Endothelial cell of umbilical vein (primary cell): Measurements from ENCODE around the gene ARHGEF37. TPM values are rescaled to one million over a fixed set of nuclear protein-coding genes. Genes with fewer than 3 reads are reported as not detected.

Source experiments
- BruUV-seq: library from RNA; stranded (reverse); fragments of 400-500 nt; replicated peaks from 2 replicates; lab custom pipeline; 2021; lab: Mats Ljungman, UMichigan
- CTCF ChIA-PET: fragments of 300-600, 350-600 bp; sonication (Branson Sonifier 250); formaldehyde crosslinking; loops from one replicate; lab custom pipeline; 2021; ENCODE audit warnings: antibody characterized with exemption, inconsistent platforms; lab: Charles Lee
- POLR2A ChIA-PET: fragments of 300-600, 350-600 bp; sonication (Branson Sonifier 250); formaldehyde crosslinking; loops from one replicate; lab custom pipeline; 2021; ENCODE audit warnings: antibody characterized with exemption, inconsistent platforms; lab: Charles Lee
- DNase-seq: peaks from one replicate; pipeline ENCODE4 v3.0.0-alpha.2; 2011; ENCODE audit warnings: low read depth, low spot score
- FAIRE-seq: peaks from 2 replicates; lab custom pipeline; 2011; peaks lifted over from hg19 to GRCh38; lab: Jason Lieb, UNC
- H2AFZ ChIP-seq: 2 replicates; pipeline ENCODE4 v1.6.0; 2012; ENCODE audit warnings: low read depth, low read length, control low read depth, inconsistent platforms
- H3K27ac ChIP-seq: 2 replicates; pipeline ENCODE4 v1.5.1; 2011; ENCODE audit warnings: low read depth, mild to moderate bottlenecking, control low read depth, low read length, moderate library complexity; ENCODE audit not compliant: insufficient read depth
- H3K27me3 ChIP-seq, 2 experiments: 2 replicates each; pipeline versions ENCODE4 v1.6.0 to v1.6.1; 2011; ENCODE audit warnings: low read length in 2 of 2, mixed read lengths in 1 of 2; ENCODE audit not compliant: control insufficient read depth in 2 of 2, insufficient read depth in 2 of 2
- H3K36me3 ChIP-seq, 2 experiments: 2 replicates in 1 of 2; 3 replicates in 1 of 2; pipeline ENCODE4 v1.5.1; 2011; ENCODE audit warnings: low read length in 2 of 2, mild to moderate bottlenecking in 1 of 2, moderate library complexity in 1 of 2; ENCODE audit not compliant: control insufficient read depth in 2 of 2, insufficient read depth in 2 of 2; ENCODE audit errors: extremely low read depth in 1 of 2
- H3K4me1 ChIP-seq: 3 replicates; pipeline ENCODE4 v1.5.1; 2011; ENCODE audit warnings: mild to moderate bottlenecking, low read length; ENCODE audit not compliant: control insufficient read depth, insufficient read depth; ENCODE audit errors: extremely low read depth
- H3K4me2 ChIP-seq: 2 replicates; pipeline ENCODE4 v1.6.1; 2011; ENCODE audit warnings: low read length, control low read depth, mixed read lengths; ENCODE audit not compliant: insufficient read depth
- H3K4me3 ChIP-seq, 3 experiments: fragments of 200-600 bp in 1 of 3; sonication (generic), shearing (Covaris generic) in 1 of 3; replicated peaks in 1 of 3; 2 replicates each; pipeline ENCODE4 v1.5.1; 2011 to 2016; ENCODE audit warnings: control low read depth in 3 of 3, low read length in 3 of 3, mild to moderate bottlenecking in 2 of 3, inconsistent platforms in 1 of 3, low read depth in 1 of 3, moderate library complexity in 1 of 3; ENCODE audit not compliant: insufficient read depth in 1 of 3
- H3K79me2 ChIP-seq: 2 replicates; pipeline ENCODE4 v1.6.0; 2012; ENCODE audit warnings: low read length, inconsistent platforms; ENCODE audit not compliant: control insufficient read depth, insufficient read depth
- H3K9ac ChIP-seq: replicated peaks from 2 replicates; pipeline ENCODE3; 2011; ENCODE audit warnings: low read length, control low read depth; ENCODE audit not compliant: insufficient read depth; ENCODE audit errors: extremely low read depth
- H3K9me1 ChIP-seq: replicated peaks from 3 replicates; pipeline ENCODE4 v1.6.0; 2011; ENCODE audit warnings: mild to moderate bottlenecking, low read length; ENCODE audit not compliant: control insufficient read depth, insufficient read depth; ENCODE audit errors: extremely low read depth
- H3K9me3 ChIP-seq: replicated peaks from 2 replicates; pipeline ENCODE4 v1.5.1; 2012; ENCODE audit warnings: low read length, inconsistent platforms; ENCODE audit not compliant: control insufficient read depth, insufficient read depth
- H4K20me1 ChIP-seq: replicated peaks from 2 replicates; pipeline ENCODE3; 2011; ENCODE audit warnings: mild to moderate bottlenecking, low read length; ENCODE audit not compliant: control insufficient read depth, insufficient read depth; ENCODE audit errors: extremely low read depth
- CTCF ChIP-seq, 2 donors: IDR thresholded peaks; 1 replicate in 1 of 2; 2 replicates in 1 of 2; pipeline ENCODE4 v1.5.1; 2011; ENCODE audit warnings: low read length in 2 of 2, mild to moderate bottlenecking in 2 of 2, moderate library complexity in 2 of 2, control low read depth in 1 of 2, inconsistent platforms in 1 of 2, low read depth in 1 of 2; ENCODE audit not compliant: insufficient read depth in 1 of 2; ENCODE audit errors: extremely low read depth in 1 of 2
- EZH2 ChIP-seq: IDR thresholded peaks from 2 replicates; pipeline ENCODE4 v1.6.1; 2012; ENCODE audit warnings: borderline replicate concordance, low read depth, mild to moderate bottlenecking, moderate library complexity, low read length, inconsistent platforms; ENCODE audit not compliant: severe bottlenecking
- FOS ChIP-seq: IDR thresholded peaks from 2 replicates; pipeline ENCODE4 v1.6.1; 2011; ENCODE audit warnings: mild to moderate bottlenecking, low read length, moderate library complexity, borderline replicate concordance; ENCODE audit not compliant: insufficient read depth
- GATA2 ChIP-seq: IDR thresholded peaks from 2 replicates; pipeline ENCODE4 v1.7.0; 2011; ENCODE audit warnings: low read depth, mild to moderate bottlenecking, moderate library complexity, mixed read lengths, low read length; ENCODE audit not compliant: insufficient read length, insufficient read depth
- JUN ChIP-seq: IDR thresholded peaks from 2 replicates; pipeline ENCODE4 v1.6.1; 2011; ENCODE audit warnings: borderline replicate concordance, low read depth; ENCODE audit not compliant: insufficient read length, insufficient read depth
- MAX ChIP-seq: IDR thresholded peaks from 2 replicates; pipeline ENCODE4 v1.6.1; 2011; ENCODE audit not compliant: insufficient read depth, insufficient read length
- MYC ChIP-seq: IDR thresholded peaks from one replicate; pipeline ENCODE4 v1.6.1; 2011; ENCODE audit warnings: mild to moderate bottlenecking, low read depth, low read length
- POLR2A ChIP-seq: IDR thresholded peaks from 2 replicates; pipeline ENCODE4 v1.6.1; 2012; ENCODE audit warnings: low read depth, mild to moderate bottlenecking, control low read depth, low read length
- POLR2AphosphoS5 ChIP-seq: IDR thresholded peaks from 2 replicates; pipeline ENCODE4 v1.6.1; 2012; ENCODE audit warnings: low read depth, mild to moderate bottlenecking, control low read depth, low read length, moderate library complexity; ENCODE audit not compliant: insufficient read depth
- dilution Hi-C: fragments of 300-500 bp; cut with MboI; formaldehyde crosslinking; loops from one replicate; pipeline ENCODE4 v1.15.0; 2019; ENCODE audit warnings: low sequenced_read_pairs; ENCODE audit not compliant: extremely low pct_ligation_motif_present
- intact Hi-C: fragments of 100-400 bp; cut with micrococcal nuclease; formaldehyde crosslinking; loops from one replicate; pipeline ENCODE4 v1.10.0; 2022
- polyA plus RNA-seq, 4 experiments: library from polyadenylated mRNA; depleted of rRNA in 3 of 4; stranded (reverse) in 3 of 4; unstranded in 1 of 4; fragments of >200 nt; gene quantifications; 2 replicates each; pipeline versions ENCODE4 v1.2.1 to v1.2.3, GENCODE V29; 2011 to 2012; ENCODE audit warnings: missing spikeins in 1 of 4
- total RNA-seq: library from RNA; stranded (reverse); gene quantifications from 2 replicates; pipeline ENCODE4 v1.2.3, GENCODE V29; 2021

The ARHGEF37 gene
- total and polyA plus RNA-seq, 2 donors (not counting 3 experiments of a cell fraction or from before 2014, with no cell fraction given): 4.9 to 7.0 TPM

GRCh38 chr5:149628221-149628620 lies 46.9 kb downstream of the ARHGEF37 start:
- Histone ChIP-seq H3K9me3 (no peaks in the 10 kb centered on the region), H4K20me1 (no peaks in the 10 kb centered on the region), H3K79me2 (no peaks in the 10 kb centered on the region), H3K27me3 (no peaks in the 10 kb centered on the region), H3K36me3 (peaks cover 0 to 3% of the 10 kb centered on the region in 2 experiments), H3K4me3 (no peak overlapping the region), H3K9me1 (no peaks in the 10 kb centered on the region), H3K9ac (no peak overlapping the region), H3K4me1 (peaks cover 19% of the 10 kb centered on the region), H3K27ac (no peak overlapping the region), H2AFZ (peak overlapping the region; percentile 5), H3K4me2 (no peak overlapping the region)
- intact Hi-C loops (no loop called here), dilution Hi-C loops (no loop called here)
- no TSS peak for BruUV-seq
- no peak for TF ChIP-seq POLR2AphosphoS5
- no peak for TF ChIP-seq CTCF (IDR thresholded peaks at IDR 0.05; ENCODE audit: extremely low read depth in 1 of 2, insufficient read depth in 1 of 2, low read depth in 1 of 2, low read length in 2 of 2)
- TF ChIP-seq MAX: no peak
- TF ChIP-seq MYC: no peak
- no peak for TF ChIP-seq EZH2
- no peak for TF ChIP-seq JUN
- no peak for TF ChIP-seq FOS
- no peak for TF ChIP-seq POLR2A
- TF ChIP-seq GATA2: no peak
- CTCF ChIA-PET: interaction anchor here (0.8 to 1.3 kb wide), 6 partner anchors 10 to 225 kb away, joined by 3 to 6 read pairs (median 3); no protein-coding TSS in a partner anchor
- peak; percentile 65 for FAIRE-seq
- POLR2A ChIA-PET: no interaction called here
- DNase-seq: peak; percentile 76
